GM18520 (cell line): ENCODE data around the gene TMPRSS12.
A peak's percentile ranks its signal among the peaks of the same experiment; 100 is the strongest.
"Not testable (repeated sequence)": the region's sequence is repeated elsewhere in the genome, so short reads cannot be mapped to it uniquely, and the experiment has no call there.

Experiments
- ATAC-seq: cut with Tn5 transposase; IDR thresholded peaks from one replicate; pipeline ENCODE4 v1.9.1; 2021; ENCODE audit not compliant: unreplicated experiment

The TMPRSS12 gene

GRCh38 chr12:50855679-50856078 lies 13.0 kb downstream of the TMPRSS12 start:
- not testable (repeated sequence) for ATAC-seq

- ATAC-seq = no peak
These were observed 17.0 kb downstream of the TMPRSS12 start for GRCh38 chr12:50859621-50860310.

- no peak for ATAC-seq
These were observed 19.6 kb downstream of the TMPRSS12 start for GRCh38 chr12:50862316-50862715.

- no peak for ATAC-seq
These were observed 22.5 kb downstream of the TMPRSS12 start for GRCh38 chr12:50865266-50865665.

GRCh38 chr12:50868881-50869280 lies 26.2 kb downstream of the TMPRSS12 start:
- not testable (repeated sequence) for ATAC-seq

GRCh38 chr12:50882563-50882962 lies 39.8 kb downstream of the TMPRSS12 start:
- ATAC-seq = no peak

GRCh38 chr12:50887191-50887590 lies 44.5 kb downstream of the TMPRSS12 start:
- ATAC-seq = no peak

GRCh38 chr12:50888666-50889065 lies 45.9 kb downstream of the TMPRSS12 start:
- ATAC-seq = no peak

GRCh38 chr12:50894241-50894640 lies 51.5 kb downstream of the TMPRSS12 start:
- ATAC-seq = no peak

GRCh38 chr12:50901685-50902113 lies 59.0 kb downstream of the TMPRSS12 start:
- no peak for ATAC-seq

GRCh38 chr12:50908479-50908878 lies 65.8 kb downstream of the TMPRSS12 start:
- not testable (repeated sequence) for ATAC-seq

GRCh38 chr12:50912361-50912760 lies 69.6 kb downstream of the TMPRSS12 start:
- ATAC-seq = not testable (repeated sequence)

- no peak for ATAC-seq
These were observed 70.5 kb downstream of the TMPRSS12 start for GRCh38 chr12:50913224-50913623.

- ATAC-seq = no peak
These were observed 72.3 kb downstream of the TMPRSS12 start for GRCh38 chr12:50914872-50915484.

GRCh38 chr12:50916292-50916691 lies 73.6 kb downstream of the TMPRSS12 start:
- ATAC-seq = no peak

GRCh38 chr12:50918584-50919316 lies 76.0 kb downstream of the TMPRSS12 start:
- no peak for ATAC-seq

- no peak for ATAC-seq
These were observed 80.1 kb downstream of the TMPRSS12 start for GRCh38 chr12:50922820-50923219.

GRCh38 chr12:50923361-50924130 lies 80.8 kb downstream of the TMPRSS12 start:
- no peak for ATAC-seq

- no peak for ATAC-seq
These were observed 81.4 kb downstream of the TMPRSS12 start for GRCh38 chr12:50924131-50924438.

- ATAC-seq = peak; percentile 64
These were observed 82.0 kb downstream of the TMPRSS12 start for GRCh38 chr12:50924439-50925341.

GRCh38 chr12:50925342-50925651 lies 82.6 kb downstream of the TMPRSS12 start:
- no peak for ATAC-seq
